ENCODE results near the gene GPR132.

GPR132 gene

DNA sequence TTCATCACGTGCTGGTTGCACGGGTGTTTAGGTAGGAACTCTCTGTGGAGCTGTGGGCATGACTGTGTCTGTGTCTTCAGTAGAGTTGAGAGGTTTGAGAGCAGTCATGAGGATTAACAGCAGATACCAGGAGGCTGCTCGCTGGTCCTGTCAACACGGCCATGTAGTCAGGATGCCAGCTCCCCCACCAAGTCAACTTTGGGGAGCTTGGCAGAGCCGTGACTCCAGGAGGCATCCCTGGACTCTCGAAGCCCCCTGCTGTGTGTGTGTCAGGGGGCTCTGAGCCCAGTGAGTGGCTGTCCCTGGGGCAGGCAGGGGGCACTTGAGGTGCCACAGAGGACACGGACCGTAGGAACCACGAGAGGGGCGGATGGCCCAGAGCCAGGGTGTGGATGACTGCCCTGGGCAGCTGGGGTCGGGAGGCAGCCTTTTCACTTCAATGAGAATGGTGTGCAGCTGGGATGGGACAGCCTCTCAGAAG, 7.2 kb upstream of the GPR132 start:
- Histone ChIP-seq H3K79me2 (no peaks in the 10 kb centered on the region), H3K36me3 (ENCODE audit: control insufficient read depth, insufficient read depth, low read length) (no peaks in the 10 kb centered on the region), H3K4me2 (ENCODE audit: low read length) (no peak overlapping the region), H3K4me3 (ENCODE audit: low read depth, low read length) (no peak overlapping the region), H3K27ac (no peak overlapping the region), H2AFZ (no peak overlapping the region), H3K9me3 (ENCODE audit: control insufficient read depth, low read length) (no peaks in the 10 kb centered on the region), H3K9ac (no peak overlapping the region), H3K4me1 (no peaks in the 10 kb centered on the region), H3K27me3 (ENCODE audit: control insufficient read depth, insufficient read depth, low read length) (no peaks in the 10 kb centered on the region)
- TF ChIP-seq, protein P1, sequence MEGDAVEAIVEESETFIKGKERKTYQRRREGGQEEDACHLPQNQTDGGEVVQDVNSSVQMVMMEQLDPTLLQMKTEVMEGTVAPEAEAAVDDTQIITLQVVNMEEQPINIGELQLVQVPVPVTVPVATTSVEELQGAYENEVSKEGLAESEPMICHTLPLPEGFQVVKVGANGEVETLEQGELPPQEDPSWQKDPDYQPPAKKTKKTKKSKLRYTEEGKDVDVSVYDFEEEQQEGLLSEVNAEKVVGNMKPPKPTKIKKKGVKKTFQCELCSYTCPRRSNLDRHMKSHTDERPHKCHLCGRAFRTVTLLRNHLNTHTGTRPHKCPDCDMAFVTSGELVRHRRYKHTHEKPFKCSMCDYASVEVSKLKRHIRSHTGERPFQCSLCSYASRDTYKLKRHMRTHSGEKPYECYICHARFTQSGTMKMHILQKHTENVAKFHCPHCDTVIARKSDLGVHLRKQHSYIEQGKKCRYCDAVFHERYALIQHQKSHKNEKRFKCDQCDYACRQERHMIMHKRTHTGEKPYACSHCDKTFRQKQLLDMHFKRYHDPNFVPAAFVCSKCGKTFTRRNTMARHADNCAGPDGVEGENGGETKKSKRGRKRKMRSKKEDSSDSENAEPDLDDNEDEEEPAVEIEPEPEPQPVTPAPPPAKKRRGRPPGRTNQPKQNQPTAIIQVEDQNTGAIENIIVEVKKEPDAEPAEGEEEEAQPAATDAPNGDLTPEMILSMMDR (IDR thresholded peaks at IDR 0.05) = no peak

DNA sequence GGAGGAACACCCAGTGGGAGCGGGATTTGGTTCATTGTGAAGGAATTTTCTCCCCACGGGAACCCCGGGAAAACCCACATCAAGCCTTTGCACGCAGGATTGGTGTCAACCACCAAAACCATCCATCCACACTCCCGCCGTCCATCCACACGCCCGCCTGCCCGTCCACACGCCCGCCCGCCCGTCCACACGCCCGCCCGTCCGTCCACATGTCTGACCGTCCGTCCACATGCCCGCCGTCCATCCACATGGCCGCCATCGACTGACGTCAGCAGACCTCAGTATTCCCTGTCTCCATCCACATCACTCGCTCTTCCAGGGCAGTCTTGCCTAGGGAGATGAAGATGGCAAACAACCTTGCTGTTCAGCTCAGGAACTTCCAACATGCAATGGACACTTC, 6.7 kb upstream of the GPR132 start:
- H3K4me1 ChIP-seq = no peaks in the 10 kb centered on the region

DNA sequence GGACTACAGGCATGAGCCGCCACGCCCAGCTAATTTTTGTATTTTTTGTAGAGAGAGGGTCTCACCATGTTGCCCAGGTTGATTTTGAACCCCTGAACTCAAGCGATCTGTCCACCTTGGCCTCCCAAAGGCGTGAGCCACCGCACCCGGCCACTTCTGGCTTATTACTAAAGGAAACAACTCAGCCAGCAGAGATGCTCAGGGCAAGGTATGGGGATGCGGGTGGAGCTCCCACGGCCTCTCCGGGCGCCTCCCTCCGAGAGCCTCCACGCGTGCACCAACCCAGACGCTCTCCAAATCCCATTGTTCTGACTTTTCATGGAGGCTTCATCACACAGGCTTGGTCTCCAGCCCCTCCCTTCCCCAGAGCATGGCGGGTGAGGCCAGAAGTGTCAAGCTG, 6.1 kb upstream of the GPR132 start:
- Histone ChIP-seq H3K27ac (no peak overlapping the region), H3K79me2 (no peaks in the 10 kb centered on the region), H3K9me3 (ENCODE audit: control insufficient read depth, low read length) (no peaks in the 10 kb centered on the region), H3K27me3 (ENCODE audit: control insufficient read depth, insufficient read depth, low read length) (no peaks in the 10 kb centered on the region), H3K4me3 (ENCODE audit: low read depth, low read length) (no peak overlapping the region), H3K4me1 (no peaks in the 10 kb centered on the region), H3K4me2 (ENCODE audit: low read length) (no peak overlapping the region), H3K36me3 (ENCODE audit: control insufficient read depth, insufficient read depth, low read length) (no peaks in the 10 kb centered on the region), H3K9ac (no peak overlapping the region), H2AFZ (no peak overlapping the region)
- TF ChIP-seq, protein P1 (IDR thresholded peaks at IDR 0.05) = no peak

More for the DNA sequence above, 6.7 kb upstream of the GPR132 start:
- TF ChIP-seq, protein P1 (IDR thresholded peaks at IDR 0.05) = no peak
- Histone ChIP-seq H3K4me2 (ENCODE audit: low read length) (no peak overlapping the region), H2AFZ (no peak overlapping the region), H3K9ac (no peak overlapping the region), H3K27ac (no peak overlapping the region), H3K9me3 (ENCODE audit: control insufficient read depth, low read length) (no peaks in the 10 kb centered on the region), H3K4me3 (ENCODE audit: low read depth, low read length) (no peak overlapping the region), H3K36me3 (ENCODE audit: control insufficient read depth, insufficient read depth, low read length) (no peaks in the 10 kb centered on the region), H3K27me3 (ENCODE audit: control insufficient read depth, insufficient read depth, low read length) (no peaks in the 10 kb centered on the region), H3K79me2 (no peaks in the 10 kb centered on the region)

DNA sequence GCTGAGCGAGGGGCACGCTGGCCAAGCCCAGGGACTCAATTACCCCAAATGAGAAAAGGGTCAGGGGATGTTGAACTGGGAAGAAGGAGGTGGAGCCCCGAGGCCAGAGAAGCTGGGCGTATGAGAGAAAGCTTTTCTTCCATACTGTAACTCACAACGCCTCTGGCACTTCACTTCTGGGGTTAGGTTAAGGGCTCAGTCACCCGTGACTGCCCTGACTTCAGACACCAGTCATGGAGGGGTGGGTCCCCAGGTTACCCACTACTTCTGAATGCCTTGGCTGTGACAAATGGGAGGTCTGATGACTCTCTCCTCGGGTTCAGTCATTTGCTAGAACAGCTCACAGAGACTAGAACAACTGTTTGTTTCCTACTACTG, 5.5 kb upstream of the GPR132 start:
- Histone ChIP-seq H3K9me3 (ENCODE audit: control insufficient read depth, low read length) (no peaks in the 10 kb centered on the region), H2AFZ (no peak overlapping the region), H3K4me2 (ENCODE audit: low read length) (no peak overlapping the region), H3K27me3 (ENCODE audit: control insufficient read depth, insufficient read depth, low read length) (no peaks in the 10 kb centered on the region), H3K36me3 (ENCODE audit: control insufficient read depth, insufficient read depth, low read length) (no peaks in the 10 kb centered on the region), H3K27ac (no peak overlapping the region), H3K9ac (no peak overlapping the region), H3K79me2 (no peaks in the 10 kb centered on the region), H3K4me3 (ENCODE audit: low read depth, low read length) (no peak overlapping the region), H3K4me1 (no peaks in the 10 kb centered on the region)
- TF ChIP-seq, protein P1 (IDR thresholded peaks at IDR 0.05) = no peak
